HepG2 (cell line): ENCODE measurements around the gene ALDH3B2. TPM values are rescaled to one million over a fixed set of nuclear protein-coding genes. Genes with fewer than 3 reads are reported as not detected.

Source experiments
- GTF3A ChIP-seq: sonication (generic); formaldehyde crosslinking; conservative IDR thresholded peaks from 2 replicates; pipeline ENCODE4 v1.4.0; 2020; ENCODE audit warnings: mild to moderate bottlenecking, missing genetic modification reagents
- NFKBIZ ChIP-seq: IDR thresholded peaks from 2 replicates; pipeline ENCODE4 v1.6.1; 2018; ENCODE audit warnings: missing genetic modification reagents, missing compliant biosample characterization
- PAX8 ChIP-seq: sonication (generic); formaldehyde crosslinking; IDR thresholded peaks from 2 replicates; pipeline ENCODE4 v1.8.0; 2022; ENCODE audit warnings: mild to moderate bottlenecking, missing genetic modification reagents, borderline replicate concordance
- RELA ChIP-seq: sonication (generic); formaldehyde crosslinking; IDR thresholded peaks from 2 replicates; pipeline ENCODE4 v1.4.0; 2020; ENCODE audit warnings: missing genetic modification reagents
- RNF2 ChIP-seq: fragments of 450-650 bp; conservative IDR thresholded peaks from 2 replicates; pipeline ENCODE4 v1.6.1; 2016; ENCODE audit warnings: low read depth
- ZNF121 ChIP-seq: sonication (generic); formaldehyde crosslinking; IDR thresholded peaks from 2 replicates; pipeline ENCODE4 v1.5.0; 2020; ENCODE audit warnings: mild to moderate bottlenecking, missing genetic modification reagents
- ZNF17 ChIP-seq: sonication (generic); formaldehyde crosslinking; IDR thresholded peaks from 2 replicates; pipeline ENCODE4 v1.5.0; 2020; ENCODE audit warnings: mild to moderate bottlenecking, missing genetic modification reagents
- ZNF225 ChIP-seq: sonication (generic); formaldehyde crosslinking; IDR thresholded peaks from 2 replicates; pipeline ENCODE4 v1.4.0; 2020; ENCODE audit warnings: mild to moderate bottlenecking, missing genetic modification reagents
- ZNF558 ChIP-seq: sonication (generic); formaldehyde crosslinking; IDR thresholded peaks from 2 replicates; pipeline ENCODE4 v1.9.0; 2022; ENCODE audit warnings: mild to moderate bottlenecking, missing genetic modification reagents, borderline replicate concordance
- polyA plus RNA-seq, 8 experiments: library from polyadenylated mRNA; depleted of rRNA in 3 of 8; stranded (reverse) in 7 of 8; unstranded in 1 of 8; fragments of >200 nt; fragmentation: Illumina TruSeq in 4 of 8; extraction: Trizol in 4 of 8; gene quantifications; 2 replicates each; pipeline versions ENCODE4 v1.2.1 to v1.2.3, GENCODE V29; 2011 to 2016; ENCODE audit warnings: low read depth in 4 of 8, missing spikeins in 1 of 8, mixed read lengths in 1 of 8; ENCODE audit not compliant: insufficient read depth in 1 of 8
- total RNA-seq, 5 experiments: library from RNA; depleted of rRNA; stranded (reverse); fragments of >200 nt; fragmentation: Illumina TruSeq; extraction: Trizol; gene quantifications; 2 replicates each; pipeline ENCODE4 v1.2.3, GENCODE V29; 2016; ENCODE audit warnings: low read depth in 1 of 5
- TF ChIP-seq, protein P1 (sequence below): sonication (generic); formaldehyde crosslinking; IDR thresholded peaks from 2 replicates; pipeline ENCODE4 v1.5.0; 2020; ENCODE audit warnings: mild to moderate bottlenecking, missing genetic modification reagents, borderline replicate concordance
- TF ChIP-seq, protein P2 (sequence below), 2 experiments: IDR thresholded peaks; 2 replicates each; pipeline ENCODE4 v1.6.1; 2011 to 2012; ENCODE audit warnings: low read length in 2 of 2, borderline replicate concordance in 1 of 2, low read depth in 1 of 2, mild to moderate bottlenecking in 1 of 2, moderate library complexity in 1 of 2
- TF ChIP-seq, protein P3 (sequence below): sonication (generic); formaldehyde crosslinking; IDR thresholded peaks from 2 replicates; pipeline ENCODE4 v1.4.0; 2020; ENCODE audit warnings: missing genetic modification reagents
- TF ChIP-seq, protein P4 (sequence below): IDR thresholded peaks from 2 replicates; pipeline ENCODE4 v1.6.1; 2018; ENCODE audit warnings: missing genetic modification reagents

ALDH3B2 gene
- total and polyA plus RNA-seq, 2 of the 13 experiments (the other 11 are each of a cell fraction or from before 2014, with no cell fraction given) = not detected

DNA sequence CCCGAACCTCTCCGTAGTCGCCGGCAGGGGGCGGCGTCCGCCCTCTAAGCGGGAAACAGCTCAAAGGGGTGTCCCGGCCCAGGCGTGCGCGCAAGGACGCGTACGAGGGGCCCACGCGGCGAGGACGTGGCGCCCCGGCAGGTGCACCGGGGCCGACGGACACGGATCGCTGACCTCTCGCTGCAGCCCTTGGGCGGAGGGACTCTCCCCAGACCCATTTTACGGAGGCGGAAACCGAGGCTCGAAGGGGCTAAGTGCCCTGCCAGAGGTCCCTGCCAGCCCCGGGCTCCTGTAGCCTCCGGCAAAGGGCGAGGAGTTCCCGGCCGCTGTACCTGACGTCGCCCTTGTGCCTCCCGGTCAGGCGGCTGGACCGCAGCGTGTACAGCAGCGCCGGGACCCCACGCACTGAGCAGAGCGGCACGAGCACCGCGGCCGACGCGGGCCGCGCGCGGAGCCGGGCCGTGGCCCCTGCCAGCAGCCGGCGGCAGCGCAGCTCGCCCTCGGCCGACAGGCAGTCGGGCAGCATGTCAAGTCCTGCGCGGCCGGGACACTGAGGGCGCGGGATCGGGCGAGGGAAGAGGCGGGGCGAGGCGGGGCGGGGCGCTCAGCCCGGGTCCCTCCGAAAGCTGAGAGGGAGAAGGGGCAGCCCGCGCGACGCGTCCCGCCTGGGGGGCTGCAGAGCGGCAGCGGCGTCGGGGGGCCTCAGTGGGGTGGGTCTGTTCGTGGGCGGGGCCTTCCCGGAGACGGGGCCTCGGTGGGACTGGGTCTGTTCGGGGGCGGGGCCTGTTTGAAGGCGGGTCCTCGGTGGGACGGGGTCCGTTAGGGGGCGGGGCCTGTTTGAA lies 44.8 kb downstream of the ALDH3B2 start, which contains the start of gene NUDT8 (continued):
- TF ChIP-seq, protein P1, sequence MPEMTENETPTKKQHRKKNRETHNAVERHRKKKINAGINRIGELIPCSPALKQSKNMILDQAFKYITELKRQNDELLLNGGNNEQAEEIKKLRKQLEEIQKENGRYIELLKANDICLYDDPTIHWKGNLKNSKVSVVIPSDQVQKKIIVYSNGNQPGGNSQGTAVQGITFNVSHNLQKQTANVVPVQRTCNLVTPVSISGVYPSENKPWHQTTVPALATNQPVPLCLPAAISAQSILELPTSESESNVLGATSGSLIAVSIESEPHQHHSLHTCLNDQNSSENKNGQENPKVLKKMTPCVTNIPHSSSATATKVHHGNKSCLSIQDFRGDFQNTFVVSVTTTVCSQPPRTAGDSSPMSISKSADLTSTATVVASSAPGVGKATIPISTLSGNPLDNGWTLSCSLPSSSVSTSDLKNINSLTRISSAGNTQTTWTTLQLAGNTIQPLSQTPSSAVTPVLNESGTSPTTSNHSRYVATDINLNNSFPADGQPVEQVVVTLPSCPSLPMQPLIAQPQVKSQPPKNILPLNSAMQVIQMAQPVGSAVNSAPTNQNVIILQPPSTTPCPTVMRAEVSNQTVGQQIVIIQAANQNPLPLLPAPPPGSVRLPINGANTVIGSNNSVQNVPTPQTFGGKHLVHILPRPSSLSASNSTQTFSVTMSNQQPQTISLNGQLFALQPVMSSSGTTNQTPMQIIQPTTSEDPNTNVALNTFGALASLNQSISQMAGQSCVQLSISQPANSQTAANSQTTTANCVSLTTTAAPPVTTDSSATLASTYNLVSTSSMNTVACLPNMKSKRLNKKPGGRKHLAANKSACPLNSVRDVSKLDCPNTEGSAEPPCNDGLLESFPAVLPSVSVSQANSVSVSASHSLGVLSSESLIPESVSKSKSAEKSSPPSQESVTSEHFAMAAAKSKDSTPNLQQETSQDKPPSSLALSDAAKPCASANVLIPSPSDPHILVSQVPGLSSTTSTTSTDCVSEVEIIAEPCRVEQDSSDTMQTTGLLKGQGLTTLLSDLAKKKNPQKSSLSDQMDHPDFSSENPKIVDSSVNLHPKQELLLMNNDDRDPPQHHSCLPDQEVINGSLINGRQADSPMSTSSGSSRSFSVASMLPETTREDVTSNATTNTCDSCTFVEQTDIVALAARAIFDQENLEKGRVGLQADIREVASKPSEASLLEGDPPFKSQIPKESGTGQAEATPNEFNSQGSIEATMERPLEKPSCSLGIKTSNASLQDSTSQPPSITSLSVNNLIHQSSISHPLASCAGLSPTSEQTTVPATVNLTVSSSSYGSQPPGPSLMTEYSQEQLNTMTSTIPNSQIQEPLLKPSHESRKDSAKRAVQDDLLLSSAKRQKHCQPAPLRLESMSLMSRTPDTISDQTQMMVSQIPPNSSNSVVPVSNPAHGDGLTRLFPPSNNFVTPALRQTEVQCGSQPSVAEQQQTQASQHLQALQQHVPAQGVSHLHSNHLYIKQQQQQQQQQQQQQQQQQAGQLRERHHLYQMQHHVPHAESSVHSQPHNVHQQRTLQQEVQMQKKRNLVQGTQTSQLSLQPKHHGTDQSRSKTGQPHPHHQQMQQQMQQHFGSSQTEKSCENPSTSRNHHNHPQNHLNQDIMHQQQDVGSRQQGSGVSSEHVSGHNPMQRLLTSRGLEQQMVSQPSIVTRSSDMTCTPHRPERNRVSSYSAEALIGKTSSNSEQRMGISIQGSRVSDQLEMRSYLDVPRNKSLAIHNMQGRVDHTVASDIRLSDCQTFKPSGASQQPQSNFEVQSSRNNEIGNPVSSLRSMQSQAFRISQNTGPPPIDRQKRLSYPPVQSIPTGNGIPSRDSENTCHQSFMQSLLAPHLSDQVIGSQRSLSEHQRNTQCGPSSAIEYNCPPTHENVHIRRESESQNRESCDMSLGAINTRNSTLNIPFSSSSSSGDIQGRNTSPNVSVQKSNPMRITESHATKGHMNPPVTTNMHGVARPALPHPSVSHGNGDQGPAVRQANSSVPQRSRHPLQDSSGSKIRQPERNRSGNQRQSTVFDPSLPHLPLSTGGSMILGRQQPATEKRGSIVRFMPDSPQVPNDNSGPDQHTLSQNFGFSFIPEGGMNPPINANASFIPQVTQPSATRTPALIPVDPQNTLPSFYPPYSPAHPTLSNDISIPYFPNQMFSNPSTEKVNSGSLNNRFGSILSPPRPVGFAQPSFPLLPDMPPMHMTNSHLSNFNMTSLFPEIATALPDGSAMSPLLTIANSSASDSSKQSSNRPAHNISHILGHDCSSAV = no peak
- TF ChIP-seq PAX8 (CRISPR knock-in tag) (0 out of 2 replicates have a peak, but pooled peaks have one; percentile 49), RNF2 (peak; percentile 79; the same call in 1 of the 2 replicates), ZNF17 (CRISPR knock-in tag) (no peak), NFKBIZ (no peak; the same call in 1 of the 2 replicates), ZNF225 (no peak), ZNF121 (peak; percentile 28; the same call in 1 of the 2 replicates), RELA (CRISPR knock-in tag) (0 out of 2 replicates have a peak, but pooled peaks have one; percentile 12), ZNF558 (no peak; the same call in 1 of the 2 replicates), GTF3A (CRISPR knock-in tag) (peak; percentile 88; the same call in 1 of the 2 replicates)
- TF ChIP-seq, protein P2, sequence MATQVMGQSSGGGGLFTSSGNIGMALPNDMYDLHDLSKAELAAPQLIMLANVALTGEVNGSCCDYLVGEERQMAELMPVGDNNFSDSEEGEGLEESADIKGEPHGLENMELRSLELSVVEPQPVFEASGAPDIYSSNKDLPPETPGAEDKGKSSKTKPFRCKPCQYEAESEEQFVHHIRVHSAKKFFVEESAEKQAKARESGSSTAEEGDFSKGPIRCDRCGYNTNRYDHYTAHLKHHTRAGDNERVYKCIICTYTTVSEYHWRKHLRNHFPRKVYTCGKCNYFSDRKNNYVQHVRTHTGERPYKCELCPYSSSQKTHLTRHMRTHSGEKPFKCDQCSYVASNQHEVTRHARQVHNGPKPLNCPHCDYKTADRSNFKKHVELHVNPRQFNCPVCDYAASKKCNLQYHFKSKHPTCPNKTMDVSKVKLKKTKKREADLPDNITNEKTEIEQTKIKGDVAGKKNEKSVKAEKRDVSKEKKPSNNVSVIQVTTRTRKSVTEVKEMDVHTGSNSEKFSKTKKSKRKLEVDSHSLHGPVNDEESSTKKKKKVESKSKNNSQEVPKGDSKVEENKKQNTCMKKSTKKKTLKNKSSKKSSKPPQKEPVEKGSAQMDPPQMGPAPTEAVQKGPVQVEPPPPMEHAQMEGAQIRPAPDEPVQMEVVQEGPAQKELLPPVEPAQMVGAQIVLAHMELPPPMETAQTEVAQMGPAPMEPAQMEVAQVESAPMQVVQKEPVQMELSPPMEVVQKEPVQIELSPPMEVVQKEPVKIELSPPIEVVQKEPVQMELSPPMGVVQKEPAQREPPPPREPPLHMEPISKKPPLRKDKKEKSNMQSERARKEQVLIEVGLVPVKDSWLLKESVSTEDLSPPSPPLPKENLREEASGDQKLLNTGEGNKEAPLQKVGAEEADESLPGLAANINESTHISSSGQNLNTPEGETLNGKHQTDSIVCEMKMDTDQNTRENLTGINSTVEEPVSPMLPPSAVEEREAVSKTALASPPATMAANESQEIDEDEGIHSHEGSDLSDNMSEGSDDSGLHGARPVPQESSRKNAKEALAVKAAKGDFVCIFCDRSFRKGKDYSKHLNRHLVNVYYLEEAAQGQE (IDR thresholded peaks at IDR 0.05; ENCODE audit: borderline replicate concordance in 1 of 2, low read depth in 1 of 2, low read length in 2 of 2) = no peak
- TF ChIP-seq, protein P3, sequence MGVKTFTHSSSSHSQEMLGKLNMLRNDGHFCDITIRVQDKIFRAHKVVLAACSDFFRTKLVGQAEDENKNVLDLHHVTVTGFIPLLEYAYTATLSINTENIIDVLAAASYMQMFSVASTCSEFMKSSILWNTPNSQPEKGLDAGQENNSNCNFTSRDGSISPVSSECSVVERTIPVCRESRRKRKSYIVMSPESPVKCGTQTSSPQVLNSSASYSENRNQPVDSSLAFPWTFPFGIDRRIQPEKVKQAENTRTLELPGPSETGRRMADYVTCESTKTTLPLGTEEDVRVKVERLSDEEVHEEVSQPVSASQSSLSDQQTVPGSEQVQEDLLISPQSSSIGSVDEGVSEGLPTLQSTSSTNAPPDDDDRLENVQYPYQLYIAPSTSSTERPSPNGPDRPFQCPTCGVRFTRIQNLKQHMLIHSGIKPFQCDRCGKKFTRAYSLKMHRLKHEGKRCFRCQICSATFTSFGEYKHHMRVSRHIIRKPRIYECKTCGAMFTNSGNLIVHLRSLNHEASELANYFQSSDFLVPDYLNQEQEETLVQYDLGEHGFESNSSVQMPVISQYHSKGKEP (CRISPR knock-in tag) = no peak
- TF ChIP-seq, protein P4, sequence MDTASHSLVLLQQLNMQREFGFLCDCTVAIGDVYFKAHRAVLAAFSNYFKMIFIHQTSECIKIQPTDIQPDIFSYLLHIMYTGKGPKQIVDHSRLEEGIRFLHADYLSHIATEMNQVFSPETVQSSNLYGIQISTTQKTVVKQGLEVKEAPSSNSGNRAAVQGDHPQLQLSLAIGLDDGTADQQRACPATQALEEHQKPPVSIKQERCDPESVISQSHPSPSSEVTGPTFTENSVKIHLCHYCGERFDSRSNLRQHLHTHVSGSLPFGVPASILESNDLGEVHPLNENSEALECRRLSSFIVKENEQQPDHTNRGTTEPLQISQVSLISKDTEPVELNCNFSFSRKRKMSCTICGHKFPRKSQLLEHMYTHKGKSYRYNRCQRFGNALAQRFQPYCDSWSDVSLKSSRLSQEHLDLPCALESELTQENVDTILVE = peak; percentile 53; the same call in 1 of the 2 replicates
